Inferior parietal cortex (tissue), 1 donor: ENCODE measurements around the gene PSENEN.

Source experiments
- DNase-seq: peaks from one replicate; pipeline ENCODE4 v3.0.0-alpha.2; 2016; ENCODE audit errors: extremely low spot score

The PSENEN gene

DNA sequence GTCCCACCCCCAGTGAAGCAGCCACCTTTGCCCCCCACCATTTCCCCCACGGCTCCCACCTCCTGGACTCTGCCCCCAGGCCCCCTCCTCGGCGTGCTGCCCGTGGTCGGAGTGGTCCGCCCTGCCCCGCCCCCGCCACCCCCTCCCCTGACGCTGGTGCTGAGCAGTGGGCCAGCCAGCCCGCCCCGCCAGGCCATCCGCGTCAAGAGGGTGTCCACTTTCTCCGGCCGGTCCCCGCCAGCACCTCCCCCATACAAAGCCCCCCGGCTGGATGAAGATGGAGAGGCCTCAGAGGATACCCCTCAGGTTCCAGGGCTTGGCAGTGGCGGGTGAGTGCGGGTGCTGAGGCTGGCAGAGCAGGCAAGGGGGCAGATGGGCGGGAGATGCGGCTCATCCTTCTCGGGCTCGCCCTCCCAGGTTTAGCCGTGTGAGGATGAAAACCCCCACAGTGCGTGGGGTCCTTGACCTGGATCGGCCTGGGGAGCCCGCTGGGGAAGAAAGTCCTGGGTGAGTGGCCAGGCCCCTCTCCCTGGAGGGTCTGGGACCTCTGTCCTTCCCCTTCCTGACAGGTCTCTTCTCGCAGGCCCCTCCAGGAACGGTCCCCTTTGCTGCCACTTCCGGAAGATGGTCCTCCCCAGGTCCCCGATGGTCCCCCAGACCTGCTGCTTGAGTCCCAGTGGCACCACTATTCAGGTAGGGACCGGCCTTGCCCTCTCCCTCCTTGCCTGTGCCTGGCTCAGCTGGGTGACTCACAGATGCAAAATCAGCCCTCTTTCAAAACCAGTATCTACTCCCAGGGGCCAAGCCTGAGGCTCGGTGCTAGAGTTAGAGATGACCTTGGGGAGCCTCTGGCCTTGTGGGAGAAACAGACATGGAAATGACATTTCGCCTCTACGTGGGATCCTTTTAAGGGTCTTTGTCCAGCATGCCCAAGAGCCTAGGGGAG is 12.0 kb upstream of the PSENEN start:
- DNase-seq = no peak

DNA sequence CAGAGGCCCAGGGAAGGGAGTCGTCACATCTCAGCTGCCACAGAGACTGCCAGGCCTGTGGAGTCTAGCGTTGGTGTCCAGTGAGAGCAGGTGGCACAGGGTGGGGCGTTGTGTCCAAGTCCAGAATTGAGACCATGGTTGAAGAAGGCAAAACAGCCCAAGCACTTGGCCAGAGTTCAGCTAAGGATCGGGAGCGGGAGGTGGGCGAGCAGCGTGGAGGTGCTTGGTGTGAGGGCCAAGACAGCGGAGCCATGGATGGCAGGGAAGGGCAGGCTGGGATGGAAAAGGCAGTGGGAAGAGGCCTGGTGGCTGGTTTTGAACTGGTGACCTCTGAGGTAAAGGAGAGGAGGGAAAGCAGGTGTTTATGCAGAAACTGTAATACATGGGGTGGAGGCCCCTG is 11.2 kb upstream of the PSENEN start:
- no peak for DNase-seq

DNA sequence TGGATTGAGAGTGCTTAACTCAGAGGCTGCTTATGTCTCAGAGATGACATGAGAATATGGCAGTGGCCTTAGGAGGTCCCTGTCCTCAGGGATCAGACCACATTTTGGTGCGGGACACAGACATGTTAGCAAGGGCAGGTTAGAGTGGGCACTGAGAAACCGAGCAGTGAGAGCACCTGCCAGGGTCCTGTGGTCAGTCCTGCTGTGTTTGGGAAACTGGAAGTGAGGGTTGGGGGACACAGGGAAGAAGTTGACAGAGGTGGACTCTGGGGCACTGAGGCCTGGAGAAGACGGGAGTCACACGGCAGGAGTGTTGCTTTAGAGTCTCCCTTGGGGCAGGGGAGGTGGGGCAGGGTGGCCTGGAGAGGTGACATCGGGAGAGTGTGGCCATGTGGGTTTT is 10.6 kb upstream of the PSENEN start:
- no peak for DNase-seq

DNA sequence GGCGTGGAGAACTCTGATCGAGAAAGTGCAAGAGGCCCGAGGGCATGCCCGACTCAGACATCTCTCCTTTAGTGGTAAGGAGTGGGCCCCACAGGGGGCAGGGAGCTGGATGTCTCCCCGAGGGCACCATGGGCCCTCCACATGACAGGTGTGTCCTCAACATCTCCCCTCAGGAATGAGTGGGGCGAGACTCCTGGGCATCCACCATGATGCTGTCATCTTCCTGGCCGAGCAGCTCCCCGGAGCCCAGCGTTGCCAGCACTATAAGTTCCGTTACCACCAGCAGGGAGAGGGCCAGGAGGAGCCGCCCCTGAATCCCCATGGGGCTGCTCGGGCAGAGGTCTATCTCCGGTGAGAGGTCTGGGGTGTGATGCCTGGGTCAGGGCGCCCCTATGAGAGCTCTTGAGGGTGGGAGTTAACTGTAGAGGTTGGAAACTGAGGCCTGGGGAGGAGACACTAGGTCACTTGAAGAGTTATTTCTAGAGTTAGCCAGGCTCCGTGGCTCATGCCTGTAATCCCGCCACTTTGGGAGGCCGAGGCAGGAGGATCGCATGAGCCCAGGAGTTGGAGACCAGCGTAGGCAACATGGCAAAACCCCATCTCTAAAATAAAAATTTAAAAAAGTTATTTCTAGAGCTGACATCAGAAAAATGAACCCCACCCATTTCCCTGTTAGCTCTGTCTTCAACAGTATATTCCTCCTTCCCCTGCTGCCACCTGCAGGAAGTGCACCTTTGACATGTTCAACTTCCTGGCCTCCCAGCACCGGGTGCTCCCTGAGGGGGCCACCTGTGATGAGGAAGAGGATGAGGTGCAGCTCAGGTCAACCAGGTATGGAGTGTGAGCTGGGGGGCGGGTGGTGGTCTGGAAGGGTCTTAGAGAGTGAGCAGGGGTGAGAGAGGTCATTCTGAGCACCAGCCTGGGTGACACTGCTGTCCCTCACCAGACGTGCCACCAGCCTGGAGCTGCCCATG is 8.3 kb upstream of the PSENEN start:
- DNase-seq = no peak

DNA sequence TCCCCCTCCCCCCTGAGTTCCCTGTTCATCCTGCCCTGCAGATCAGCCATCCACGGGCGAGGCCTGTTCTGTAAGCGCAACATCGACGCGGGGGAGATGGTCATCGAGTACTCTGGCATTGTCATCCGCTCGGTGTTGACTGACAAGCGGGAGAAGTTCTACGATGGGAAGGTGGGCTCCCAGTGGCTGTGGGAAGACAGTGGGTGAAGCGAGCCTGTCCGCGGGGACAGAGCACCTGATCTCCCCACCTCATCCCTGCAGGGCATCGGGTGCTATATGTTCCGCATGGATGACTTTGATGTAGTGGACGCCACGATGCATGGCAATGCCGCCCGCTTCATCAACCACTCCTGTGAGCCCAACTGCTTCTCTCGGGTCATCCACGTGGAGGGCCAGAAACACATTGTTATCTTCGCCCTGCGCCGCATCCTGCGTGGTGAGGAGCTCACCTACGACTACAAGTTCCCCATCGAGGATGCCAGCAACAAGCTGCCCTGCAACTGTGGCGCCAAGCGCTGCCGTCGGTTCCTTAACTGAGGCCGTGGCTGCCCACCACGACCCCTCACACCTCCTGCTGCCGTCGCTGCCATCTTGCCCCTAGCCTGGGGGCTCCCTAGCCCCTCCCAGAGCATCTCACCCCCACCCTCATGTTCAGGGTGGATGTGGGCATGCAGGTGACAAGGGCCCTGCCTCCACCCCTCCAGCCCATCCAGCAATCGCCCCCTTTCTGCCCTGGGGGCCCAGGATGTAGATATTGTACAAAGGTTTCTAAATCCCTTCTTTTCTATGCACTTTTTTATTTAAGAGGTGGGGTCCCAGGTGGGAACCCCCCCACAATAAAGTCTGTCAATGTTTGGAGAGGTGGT is 7.2 kb upstream of the PSENEN start:
- DNase-seq = no peak

DNA sequence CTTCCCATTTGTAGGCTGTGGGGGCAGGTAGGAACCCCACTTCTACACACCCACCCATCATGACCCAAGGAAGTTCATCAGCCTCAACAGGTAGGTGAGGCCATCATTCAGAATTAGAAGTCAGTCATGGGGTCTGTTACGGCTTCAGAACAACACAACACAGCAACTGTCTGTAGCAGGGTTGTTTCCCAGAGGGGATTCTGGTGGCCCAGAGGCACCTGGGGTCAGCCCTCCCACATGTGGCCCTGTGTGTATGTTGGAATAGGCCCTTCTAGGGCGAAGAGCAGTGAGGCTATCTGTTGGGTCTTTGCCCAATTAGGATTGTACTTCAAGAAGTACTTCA is 6.6 kb upstream of the PSENEN start:
- DNase-seq = no peak

DNA sequence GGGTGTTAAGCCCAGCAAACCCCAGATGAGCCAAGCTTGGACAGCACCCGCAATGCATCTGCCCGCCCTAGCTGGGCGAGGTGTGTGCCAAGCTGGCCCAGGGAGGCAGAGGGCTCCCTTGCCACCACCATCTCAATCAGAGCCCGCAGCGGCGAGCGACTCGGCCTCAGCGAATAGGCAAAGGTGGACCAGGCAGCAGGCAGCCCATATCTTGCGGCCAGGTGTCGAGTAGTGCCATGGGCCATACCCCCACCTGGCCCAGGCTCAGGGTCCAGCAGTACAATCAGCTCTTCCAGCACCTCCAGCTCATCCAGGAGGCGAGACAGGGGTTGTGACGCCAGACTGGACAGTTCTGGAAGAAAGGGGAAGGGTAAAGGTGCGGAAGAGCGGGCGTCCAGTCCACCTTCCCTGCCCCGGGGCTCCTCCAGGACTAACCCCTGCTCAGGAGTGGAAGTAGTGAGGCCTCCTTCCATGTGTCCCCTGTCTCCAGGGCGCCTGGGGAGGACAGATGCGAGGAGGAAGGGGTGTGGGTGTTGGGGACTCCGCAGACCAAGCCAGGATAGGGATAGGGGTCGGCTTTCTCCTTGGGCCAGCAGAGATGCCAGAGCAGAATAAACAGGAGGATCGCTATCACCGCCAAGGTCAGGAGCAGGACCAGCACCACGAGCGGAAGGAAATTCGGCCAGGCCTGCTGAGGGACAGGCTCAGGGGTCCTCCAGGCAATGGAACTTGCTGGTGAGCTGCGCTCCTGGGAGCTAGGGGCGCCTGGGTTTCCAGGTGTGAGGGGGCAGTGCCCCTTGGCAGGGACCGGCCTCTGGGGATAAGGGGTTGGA is 6.0 kb upstream of the PSENEN start:
- DNase-seq = no peak

DNA sequence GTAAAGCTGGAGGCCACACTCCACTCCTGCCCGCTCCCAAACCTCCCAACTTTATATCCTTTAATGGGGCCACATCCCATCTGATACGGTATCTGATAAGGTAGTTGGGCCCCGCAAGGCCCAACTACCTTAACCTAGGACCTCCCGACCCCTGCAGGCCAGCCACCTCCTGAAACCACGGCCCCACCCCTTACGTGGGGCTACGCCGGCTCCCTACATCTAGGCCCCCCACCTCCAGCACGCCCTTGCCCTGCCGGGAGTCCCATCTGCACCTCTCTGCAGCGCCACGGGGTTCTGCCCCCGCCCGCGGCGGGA is 5.4 kb upstream of the PSENEN start:
- no peak for DNase-seq

DNA sequence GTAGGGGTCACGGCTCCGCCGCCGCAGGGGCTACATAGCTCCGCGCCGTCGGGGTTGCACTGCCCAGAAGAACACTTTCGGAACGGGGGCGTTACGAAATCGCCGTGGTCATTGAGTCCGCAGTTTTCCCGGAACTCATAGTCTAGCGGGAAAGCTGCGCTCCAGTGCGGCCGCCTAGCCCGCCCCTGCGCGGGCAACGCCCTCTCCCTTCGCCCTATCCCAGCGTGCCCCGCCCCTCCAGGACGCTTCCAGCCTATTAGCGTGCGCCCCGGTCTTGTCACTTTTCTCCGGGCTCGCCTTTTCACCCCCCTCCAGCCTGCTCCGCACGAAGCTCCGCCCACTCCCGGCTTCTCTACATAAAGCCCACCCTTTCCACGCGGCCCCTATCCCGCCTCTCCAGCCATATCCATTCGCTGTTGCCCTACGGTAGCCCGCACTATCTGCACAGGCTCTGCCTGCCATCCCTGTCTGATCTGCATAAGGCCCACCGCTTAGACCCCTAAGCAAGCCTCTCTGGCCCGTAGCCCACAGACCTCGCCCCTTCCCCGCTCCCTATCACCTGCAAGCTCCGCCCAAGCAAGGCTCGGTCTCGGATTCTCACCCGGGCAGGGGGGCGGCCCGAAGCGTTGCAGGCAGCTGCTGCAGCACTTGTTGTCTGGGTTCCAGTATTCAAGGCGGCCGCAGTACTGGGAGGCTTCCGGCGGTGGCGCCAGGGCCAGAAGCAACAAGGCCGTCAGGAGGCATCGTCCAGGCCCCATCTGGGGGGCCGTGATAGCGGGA is 4.8 kb upstream of the PSENEN start:
- DNase-seq = peak; percentile 96

DNA sequence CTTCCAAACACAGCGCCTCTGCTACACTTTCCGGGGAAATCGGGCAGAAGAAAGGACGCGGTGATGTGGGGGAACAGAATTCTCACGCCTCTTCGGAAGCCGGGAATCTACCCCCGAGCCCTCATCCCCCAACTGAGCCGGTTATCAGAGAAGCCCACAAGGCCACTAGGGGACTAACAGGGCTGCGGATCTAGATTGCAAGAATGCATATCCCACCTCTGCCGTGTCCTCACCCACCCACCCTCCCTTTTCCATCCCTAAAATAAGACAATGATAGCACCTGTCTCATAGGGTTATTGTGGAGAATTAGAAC is 4.3 kb upstream of the PSENEN start:
- DNase-seq = no peak

DNA sequence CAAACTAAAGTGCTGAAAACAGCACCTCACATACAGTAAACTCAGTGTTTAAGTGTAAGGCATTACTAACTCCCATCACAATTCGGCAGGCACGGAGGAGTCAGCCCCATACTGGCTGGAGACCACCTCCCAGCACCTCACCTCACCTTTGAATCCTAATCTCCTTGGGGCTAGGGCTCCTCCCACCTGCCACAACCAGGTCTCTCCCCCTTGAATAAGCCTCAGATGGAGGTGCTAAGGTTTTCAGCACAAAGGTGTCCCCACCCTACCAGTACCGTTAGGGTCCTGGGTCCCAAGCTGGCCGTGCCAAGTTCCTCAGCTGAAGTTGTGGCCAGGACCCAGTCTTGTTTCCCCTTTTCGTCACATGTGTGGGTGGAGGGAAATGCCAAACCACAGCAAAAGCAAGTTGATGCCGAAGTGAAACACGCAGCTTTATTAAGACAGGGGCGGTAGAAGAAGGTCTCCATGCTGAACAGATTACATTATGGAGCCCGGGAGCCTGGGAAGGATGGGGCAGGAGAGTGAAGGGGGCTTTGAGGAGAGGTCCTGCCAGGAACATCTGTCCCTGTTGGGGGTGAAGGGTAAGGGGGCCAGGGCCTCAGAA is 3.2 kb upstream of the PSENEN start, which contains the start of gene IGFLR1:
TSS of gene IGFLR1 (minus strand) at position 332 of the 604 bp plus-strand sequence. CDS start 1,272 bp downstream, outside the sequence.
- DNase-seq = no peak

DNA sequence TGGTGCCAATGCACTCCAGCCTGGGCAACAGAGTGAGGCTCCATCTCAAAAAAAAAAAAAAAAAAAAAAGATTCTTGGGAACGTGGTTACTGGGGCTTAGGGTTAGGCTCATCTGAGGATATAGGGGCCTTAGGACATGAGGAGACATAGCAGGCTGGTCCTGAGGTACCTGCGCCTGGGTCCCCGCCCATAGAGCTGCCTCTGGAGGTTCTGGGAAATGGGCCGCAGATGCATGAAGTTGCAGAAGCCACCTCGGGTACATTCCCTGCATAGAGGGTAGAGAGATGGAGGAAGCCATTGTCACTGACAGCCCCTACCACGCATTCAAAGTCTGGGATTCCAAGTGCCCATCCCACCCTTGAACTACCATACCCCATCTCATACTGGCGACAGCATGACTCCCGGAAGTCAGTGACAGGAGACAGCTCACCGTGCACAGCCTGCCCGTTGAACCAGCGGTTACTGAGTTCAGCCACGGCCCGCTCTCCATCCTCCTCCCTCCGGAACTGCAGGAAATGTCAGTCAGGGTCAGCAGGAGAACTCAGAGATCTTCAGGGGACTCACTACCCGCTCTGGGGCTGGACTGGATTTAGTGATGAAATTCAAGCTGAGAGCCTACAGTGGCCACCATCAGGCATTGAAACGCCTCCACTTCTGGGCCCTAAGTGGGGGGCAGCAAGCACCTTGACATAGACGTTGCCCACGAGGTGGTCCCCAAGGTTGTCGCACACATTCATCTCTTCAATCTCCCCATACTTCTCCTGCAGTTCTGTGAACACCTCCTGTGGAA is 1.6 kb upstream of the PSENEN start:
- no peak for DNase-seq

DNA sequence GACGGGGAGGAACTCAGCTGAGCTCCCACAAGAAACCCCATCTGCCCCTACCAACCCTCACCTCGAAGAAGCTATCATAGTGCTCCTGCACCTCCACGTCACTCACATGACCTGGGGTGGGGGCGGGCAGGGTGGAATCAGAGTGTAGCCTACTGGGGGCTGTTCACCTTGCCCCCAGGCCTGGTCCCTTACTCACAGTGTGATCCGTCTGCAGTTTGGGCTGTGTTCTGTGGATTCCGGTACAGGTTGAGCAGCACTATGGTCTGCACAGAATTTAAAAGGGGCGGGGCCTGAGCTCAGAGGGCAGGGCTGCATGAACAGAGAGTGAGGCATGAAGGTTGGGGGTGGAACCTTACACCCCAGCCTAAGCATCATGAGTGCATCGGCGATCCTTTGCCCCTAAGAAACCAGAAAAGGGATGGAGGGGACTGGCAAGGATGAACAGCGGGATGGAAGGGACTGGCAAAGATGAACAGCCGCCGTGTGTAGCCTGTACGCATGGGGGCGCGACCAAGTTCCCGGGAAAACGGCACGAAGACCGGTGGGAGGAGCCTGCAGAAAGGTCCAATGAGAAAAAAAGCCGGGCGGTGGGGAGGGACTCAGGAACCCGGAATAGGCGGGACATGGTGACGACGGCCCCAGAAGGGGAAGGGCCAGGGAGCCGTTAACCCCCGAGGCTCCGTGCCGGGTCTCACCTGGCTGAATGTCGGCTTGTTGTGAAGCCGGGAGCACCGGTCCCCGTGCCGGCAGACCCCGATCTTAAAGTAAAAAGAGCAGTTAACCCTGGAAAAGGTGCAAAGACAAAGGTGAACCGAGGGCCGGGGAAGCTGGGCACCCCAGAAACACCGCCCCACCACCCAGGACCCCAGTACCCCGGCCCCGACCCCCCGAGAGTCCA is 772 bp upstream of the PSENEN start:
- peak; percentile 95 for DNase-seq

DNA sequence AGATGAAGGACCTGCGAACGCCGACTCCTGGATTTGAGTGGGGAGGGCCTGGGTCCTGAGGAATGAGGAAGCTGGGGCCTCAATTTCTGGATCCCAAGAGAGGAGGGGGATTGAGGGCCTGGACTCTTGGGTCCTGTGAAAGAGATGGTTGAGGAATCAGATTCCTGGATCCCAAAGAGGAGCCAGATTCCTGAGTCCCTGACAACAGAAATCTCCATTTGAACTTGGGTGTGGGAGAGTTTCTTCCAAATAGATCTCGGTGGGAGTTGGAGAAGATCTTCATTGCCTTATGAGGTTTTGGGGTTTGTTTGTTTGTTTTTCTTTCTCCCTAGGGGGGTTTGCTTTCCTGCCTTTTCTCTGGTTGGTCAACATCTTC is 624 bp downstream of the PSENEN start:
- DNase-seq = no peak

DNA sequence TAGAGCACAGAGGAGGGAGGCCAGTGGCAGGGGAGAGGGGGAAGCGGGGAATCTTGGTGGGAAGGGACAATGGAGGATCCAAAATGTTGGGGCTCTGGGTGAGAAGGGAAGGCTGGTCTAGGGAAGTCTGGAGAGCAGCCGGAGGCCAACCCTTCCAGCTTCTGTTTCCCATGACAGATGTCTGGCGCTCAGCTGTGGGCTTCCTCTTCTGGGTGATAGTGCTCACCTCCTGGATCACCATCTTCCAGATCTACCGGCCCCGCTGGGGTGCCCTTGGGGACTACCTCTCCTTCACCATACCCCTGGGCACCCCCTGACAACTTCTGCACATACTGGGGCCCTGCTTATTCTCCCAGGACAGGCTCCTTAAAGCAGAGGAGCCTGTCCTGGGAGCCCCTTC is 1.1 kb downstream of the PSENEN start:
- DNase-seq = no peak

DNA sequence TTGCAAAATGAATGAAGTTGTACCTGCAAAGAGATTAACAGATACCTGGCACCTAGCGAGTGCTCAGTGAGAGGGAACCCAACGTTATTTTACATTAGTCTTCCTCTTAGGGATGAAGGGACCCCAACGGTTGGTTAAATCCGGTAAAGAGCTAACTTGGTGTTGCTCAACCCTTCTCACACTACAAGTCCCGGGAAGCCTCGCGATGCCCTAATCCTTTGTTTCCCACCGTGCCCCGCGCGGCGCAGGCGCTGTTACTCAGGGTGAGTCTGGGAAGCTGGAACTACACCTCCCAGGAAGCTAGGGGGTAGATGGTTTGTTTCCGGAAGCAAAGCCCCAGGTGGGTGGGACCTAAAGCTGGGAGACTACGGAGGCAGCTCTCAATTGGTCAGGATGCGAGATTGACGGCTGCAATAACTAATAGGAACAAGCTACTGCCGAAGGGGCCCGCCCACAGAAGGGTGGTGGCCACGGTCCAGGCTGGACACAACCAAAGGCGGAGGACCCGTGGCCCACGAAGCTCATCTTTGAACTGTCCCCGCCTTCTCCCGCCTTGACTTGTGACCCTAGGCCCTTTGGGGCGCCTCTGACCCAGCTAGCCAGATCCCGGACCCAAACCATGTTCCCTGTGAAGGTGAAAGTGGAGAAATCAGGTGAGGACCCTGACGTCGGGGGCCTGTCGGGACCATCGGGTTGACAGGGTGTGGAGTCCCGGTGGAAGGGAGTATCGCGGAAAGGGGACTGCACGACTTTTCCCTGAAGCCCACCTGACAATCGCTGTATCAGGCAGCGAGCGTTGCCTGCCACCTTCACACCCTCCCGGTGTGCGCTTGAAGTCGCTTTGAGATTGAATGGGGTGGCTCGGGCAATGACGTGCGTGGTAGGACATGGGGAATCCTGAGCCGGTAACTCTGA is 2.9 kb downstream of the PSENEN start, which contains the start of gene LIN37:
TSS of gene LIN37 (plus strand) at position 471 of the 915 bp plus-strand sequence. CDS start at position 620, 149 bp downstream.
- DNase-seq = peak; percentile 100

DNA sequence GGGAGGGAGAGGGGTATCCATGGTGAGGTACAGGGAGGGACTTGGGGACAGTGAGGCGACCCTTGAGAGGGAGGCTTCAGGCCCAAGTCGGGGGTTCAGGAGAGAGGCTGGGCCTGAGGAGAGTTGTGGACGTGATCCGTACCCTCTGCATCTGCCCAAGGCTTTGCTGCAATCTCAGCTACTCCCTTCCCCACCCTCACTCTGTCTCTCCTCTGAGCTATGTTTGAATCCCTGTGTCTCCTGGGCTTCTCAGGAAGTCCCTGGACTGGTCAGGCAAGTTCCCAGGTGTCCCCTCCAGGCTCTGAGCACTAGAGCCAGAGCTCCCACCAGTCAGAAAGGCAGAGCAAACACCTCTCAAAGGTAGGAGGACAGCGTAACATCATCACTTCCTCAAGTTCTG is 4.7 kb downstream of the PSENEN start:
- DNase-seq = no peak
